CD4-positive, alpha-beta T cell treated with Interleukin-4 for 1 hour (primary cell): ENCODE data around the gene PIGM.

Experiments used
- DNase-seq, 2 donors: peaks; one replicate each; pipeline ENCODE4 v3.0.0-alpha.2; 2020 to 2022

The PIGM gene

DNA sequence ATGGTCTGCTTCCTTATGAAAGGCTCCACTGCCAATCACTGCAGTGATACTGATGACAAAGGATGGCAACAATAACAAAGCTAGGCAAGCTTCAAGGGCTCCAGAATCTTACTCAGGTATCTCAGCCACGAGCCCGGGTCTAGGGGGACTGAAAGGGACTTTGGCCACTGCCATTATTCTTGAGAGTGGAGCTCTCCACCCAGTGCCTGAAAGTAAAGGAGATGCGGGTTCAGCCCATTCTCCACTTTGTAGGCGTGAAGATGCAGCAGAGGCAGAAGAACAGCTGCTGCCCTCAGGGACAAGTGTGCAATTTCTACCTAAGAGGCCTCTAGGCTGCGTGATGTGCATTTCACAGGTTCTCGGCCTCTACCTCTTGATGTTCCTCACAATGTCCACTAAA lies 46.3 kb downstream of the PIGM start:
- DNase-seq = no peak

DNA sequence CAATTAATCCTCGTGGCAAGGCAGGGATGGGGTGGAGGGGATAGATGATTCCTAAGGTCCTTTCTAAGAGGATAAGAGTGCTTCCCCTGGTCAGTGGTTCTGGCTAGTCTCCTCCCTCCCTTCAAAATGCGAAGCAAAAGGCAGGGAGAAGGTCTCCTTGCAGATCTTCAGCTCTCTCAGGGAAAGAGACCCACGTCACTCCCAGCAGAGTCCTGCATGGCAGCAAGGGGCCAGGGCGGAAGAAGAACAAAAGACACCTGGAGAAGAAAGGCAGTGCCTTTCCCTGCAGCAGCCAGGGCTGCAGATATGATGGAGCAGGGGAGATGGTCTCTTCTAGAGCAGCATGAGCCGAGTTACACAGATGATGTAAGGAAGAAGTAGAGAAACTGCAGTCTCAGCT lies 48.1 kb downstream of the PIGM start:
- no peak for DNase-seq

DNA sequence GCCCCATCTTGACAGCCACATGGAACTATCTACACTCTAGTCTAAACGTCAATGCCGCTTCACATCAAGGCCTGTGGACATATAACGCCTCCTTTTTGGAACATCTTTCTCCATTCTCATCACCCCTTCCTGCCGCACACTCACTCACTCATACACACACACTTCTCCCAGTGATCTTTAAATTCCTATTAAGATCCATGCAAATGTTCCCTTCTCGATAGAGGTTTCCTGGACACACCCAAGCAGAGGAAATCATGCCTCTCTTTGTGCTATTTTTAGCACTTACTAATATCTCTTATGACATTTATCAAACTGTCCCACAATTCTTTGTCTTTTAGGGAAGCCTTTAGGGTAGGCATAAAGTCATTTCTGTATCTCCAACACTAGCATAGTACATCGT lies 49.5 kb downstream of the PIGM start:
- DNase-seq = no peak

DNA sequence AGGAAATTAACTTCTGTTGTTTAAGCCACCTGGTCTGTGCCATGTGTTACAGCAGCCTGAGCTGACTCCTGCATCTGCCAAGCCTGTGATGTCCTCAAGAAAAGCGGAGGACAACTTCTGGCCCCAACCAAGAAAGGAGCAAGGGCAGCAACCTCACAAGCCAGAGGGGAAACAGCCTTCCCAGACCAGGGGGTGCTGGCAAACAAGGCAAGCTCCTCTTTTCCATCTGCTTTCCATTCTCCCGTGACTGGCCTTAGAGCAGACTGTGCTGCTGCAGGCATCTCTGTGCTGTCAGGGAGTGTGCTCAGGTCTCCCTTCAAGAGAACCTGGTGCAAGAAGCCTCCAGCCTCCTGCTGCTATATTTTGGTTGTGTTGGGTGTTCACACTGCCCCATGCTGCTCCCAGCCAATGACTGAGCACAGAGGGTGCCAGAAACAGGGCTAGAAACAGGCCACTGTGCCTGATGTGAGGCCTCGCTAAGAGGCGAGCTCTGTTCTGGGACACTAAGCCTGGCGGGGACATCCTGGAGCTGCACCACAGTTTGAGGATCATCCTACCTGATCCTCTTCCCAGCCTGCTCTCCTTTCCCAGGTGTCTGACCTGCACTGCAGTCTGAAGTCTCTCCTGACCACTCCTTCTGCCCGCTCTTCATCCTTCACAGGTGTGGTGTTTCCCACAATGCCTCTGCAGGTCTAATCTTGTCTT lies 50.3 kb downstream of the PIGM start:
- no peak for DNase-seq

DNA sequence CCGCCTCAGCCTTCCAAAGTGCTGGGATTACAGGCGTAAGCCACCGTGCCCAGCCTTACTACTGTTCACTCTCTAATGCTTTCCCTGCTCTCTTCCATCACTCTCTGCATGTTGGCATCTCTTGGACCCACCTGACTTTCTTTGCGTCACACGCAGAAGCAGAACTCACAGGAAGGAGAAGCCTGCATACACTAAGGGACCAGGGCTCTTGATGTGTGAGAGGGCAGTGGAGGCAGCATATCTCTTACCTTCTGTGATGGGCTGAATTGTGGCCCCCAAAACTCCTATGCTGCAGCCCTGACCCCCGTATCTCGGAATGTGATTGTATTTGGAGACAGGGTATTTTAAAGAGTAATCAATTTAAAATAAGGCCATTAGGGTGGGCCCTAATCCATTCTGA lies 51.0 kb downstream of the PIGM start:
- no peak for DNase-seq

DNA sequence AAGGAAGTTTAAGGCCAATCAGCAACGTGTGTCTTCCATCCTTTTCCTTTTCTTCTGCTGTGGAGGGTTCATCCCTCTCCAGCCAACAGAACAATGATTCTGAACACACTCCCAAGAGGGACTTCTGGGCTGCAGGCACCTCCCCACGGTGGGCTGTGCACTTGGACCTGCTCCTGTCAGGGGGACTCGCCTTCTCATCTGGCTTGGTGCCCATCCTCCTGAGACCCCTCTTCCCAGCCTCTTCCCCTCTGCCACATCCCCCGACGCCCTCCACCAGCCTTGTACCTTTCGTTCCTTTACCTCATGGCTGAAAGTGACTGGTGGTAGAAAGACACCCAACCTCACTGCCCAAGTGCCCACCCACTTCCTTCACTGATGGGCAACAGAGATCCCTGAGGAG lies 51.7 kb downstream of the PIGM start:
- no peak for DNase-seq

DNA sequence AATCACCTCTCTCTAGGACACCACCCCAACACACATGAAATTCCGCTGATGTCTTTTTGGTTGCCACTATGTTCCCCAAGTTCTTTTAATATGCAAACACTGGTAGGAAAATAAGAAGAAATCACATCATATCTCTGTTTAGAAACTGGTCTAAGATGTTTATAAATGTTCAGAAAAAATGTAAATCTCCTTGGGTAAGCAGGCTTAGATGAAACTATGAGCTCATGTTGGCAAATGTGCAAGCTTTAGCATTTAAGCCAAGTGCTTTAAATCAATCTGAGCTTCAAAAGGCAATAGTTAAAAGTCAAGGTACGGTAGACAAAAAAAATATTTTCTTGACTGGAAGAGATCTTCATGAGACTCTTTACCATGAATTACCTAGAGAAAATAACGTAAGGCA lies 52.5 kb downstream of the PIGM start:
- no peak for DNase-seq

DNA sequence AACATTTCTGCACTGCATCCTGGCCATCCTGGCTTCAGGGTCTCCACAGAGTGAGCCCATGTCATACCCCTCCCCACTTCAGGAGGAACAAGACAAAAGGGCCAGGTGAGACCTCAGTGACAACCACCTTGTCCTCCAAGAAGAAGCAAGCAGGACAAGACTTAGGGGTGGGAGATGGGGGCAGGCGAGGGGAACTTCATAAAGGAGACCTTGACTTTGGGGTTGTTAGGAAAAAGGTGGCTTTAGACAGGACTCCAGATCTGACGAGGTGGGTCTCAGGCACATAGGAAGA lies 53.7 kb downstream of the PIGM start:
- DNase-seq = no peak

DNA sequence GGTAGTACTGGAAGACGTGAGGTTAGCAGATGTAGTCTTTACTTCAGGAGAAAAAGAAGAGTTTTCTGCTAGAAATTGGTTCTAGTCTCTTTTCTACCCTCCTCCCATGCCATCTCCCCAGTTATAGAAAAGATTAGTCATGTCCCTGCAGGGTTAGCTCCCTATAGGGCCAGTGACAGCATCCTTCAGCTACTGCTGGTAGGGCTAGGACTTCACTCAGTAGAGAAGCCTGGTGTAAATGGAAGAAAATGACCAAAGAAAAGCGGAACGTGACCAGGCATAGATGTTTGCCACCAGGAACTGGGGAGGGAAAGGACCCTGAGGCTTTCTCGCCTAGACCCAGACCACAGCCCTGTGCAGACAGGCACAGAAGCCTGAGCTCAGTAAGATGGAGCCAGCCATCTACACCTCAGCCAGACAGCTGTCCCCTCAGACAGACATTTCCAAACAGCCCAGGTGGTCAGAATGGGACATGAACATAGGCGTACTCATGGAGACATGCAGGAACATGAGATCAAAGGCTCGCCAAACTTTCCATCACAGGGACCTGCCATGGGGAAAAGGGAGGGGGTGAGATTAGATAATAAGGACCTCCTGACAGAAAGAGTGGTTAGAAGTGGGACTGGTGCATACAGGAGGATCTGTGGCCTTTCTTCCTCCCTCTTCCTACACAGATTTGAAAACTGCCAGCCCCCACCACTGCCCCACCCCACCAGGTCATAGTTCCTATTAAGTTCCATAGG lies 54.3 kb downstream of the PIGM start:
- DNase-seq = no peak
